GM19438 (cell line): ENCODE measurements around the gene ZNF76.
"Not testable (repeated sequence)": the region's sequence is repeated elsewhere in the genome, so short reads cannot be mapped to it uniquely, and the experiment has no call there.

Source experiments
- ATAC-seq: cut with Tn5 transposase; IDR thresholded peaks from one replicate; pipeline ENCODE4 v1.9.1; 2021; ENCODE audit warnings: low read depth; ENCODE audit not compliant: unreplicated experiment

Gene ZNF76

DNA sequence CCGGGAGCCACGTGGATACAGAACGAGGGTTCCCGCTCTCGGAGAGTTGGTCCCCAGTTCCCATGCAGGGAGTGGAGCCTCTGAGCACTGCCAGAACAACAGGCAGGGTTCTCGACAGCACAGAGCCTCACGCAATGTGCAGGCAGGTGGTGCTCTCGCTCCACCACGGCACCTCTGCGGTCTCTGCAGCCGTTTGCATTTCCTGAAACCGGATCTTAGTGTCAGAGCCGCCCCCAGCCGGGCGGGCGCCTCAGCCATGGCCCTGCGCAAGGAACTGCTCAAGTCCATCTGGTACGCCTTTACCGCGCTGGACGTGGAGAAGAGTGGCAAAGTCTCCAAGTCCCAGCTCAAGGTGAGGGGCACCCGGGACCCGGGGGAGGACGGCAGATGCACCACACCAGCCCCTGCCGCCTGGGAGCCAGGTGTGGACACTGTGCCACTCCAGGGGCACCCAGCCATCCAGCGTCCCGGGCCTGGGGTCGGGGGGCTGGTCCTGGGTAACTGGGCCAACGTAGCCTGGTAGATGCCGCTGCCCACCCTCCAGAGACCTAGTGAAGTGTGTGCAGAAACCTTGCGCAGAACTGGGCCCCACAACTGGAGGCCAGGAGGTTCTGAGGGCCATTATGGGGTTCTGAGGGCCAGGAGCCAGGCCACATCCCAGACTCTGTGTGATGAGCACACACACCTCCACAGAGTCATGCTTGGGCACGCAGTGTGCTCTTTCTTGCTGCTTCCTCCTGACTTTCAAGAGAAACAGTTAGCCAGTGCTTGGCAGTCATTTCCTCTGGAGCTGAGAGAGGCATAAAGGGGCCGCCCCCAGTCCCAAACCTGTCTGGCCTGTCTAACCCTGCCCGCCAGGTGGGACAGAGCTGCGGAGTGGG lies 38.3 kb downstream of the ZNF76 start, which contains the start of gene DEF6:
Gene DEF6, plus strand, starts transcription at position 218 of the 881 bp plus-strand sequence. Its CDS starts 39 bp downstream, at position 257.
- peak; percentile 79 for ATAC-seq

DNA sequence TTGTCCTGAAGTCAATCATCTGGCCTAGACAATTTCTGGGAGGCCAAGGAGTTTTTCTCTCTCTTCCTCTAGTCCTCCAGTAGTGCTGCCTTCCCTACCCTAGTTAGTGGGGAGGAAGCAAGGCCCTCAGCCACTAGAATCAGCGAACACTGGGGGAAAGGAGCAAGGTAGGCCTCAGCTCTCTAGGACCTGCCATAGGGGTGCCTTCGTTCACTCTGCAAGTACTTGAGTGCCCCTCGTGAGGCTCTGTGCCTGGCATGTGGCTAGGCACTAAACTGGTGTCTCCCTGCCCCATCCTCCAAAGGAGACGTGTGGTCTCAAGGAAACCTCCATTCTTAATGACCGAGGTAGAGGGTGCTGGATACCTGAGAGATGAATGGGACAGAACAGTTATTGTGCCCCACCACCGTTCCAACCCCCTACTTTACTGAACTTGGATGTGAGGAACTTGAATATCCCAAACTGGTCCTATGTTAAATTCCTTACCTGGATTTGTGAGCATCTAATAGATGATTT lies 39.1 kb downstream of the ZNF76 start:
- ATAC-seq, result no peak

DNA sequence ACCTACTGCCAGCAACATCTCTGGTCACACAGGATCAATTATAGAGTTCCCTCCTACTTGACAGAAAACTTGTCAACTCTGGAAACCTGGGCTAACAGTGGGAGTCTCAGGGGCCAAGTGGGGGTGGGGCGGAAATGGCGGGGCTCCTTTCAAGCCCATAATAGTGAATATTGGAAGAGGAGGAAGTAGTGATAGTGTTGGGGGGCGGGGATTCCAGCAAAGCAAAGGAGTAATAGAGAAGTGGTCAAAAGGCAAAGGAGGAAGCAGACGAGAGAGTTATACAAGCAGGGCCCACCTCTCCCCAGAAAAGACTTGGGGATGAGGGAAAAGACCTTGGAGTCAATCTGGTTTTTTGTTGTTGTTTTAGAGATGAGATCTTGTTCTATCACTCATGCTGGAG lies 40.1 kb downstream of the ZNF76 start:
- ATAC-seq, result no peak

DNA sequence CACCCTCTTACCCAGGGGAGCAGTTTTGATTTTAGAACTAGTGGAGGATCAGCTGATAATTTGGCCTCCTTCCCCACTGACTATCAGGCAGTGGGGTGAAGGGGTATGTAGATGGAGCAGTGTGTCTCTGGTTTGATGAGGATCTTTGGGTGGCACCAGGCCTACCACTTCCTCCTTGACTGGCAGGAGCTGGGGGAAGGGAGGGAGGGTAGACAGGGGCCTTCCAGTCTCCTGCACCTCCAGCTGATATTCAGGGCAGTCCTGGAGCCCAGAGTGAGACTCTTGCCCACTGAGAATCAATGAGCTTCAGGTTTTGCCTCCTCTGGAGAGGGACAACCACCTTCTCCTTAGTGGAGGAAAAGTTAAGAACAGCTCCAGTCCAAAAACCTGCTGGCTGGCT lies 41.3 kb downstream of the ZNF76 start:
- ATAC-seq, result no peak

DNA sequence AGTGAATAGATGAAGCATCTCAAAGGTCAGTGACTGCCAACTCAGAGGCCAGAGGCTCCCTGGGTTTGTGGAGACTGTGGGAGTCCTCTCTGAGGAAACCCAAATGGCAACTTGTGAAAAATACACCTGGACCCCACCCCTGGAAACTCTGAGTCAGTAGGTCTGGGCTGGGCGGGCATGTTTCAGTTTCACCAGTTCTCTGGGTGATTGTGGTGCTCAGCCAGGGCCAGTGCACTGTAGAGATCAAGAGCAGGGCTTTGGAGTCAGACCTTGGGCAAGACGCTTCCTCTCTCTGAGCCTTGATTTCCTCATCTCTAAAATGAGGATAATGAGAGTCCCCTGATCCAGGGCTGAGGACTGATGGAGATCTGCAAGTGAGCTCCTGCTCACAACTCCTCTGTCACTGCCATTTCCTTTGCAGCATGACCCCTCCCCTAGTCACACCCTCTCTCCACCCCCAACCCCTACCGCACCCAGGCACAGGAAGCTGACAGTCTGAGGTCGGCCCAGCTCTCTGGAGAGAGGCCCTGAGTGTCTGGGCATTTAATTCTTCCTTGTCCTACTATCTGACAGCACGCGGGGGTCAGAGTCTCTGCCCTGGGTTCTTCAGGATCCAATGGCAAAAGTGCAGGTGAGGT lies 43.2 kb downstream of the ZNF76 start:
- ATAC-seq, result peak; percentile 69

DNA sequence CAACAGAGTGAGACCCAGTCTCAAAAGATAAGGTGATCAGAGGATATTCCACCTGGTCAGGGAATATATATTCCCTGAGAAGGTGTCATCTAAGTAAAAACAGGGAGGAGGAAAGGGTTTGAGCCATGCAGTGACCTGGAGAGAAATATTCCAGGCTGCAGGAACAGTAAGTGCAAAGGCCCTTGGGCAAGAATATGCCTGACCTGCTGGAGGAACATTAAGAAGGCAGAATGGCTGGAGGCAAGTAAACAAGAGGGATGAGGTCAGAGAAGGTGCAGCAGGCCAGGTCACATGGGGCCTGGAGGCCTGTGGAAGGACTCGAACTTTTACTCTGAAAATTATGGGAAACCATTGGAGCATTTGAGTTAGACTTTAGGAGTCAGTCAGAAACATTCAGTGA lies 44.8 kb downstream of the ZNF76 start:
- no peak for ATAC-seq

DNA sequence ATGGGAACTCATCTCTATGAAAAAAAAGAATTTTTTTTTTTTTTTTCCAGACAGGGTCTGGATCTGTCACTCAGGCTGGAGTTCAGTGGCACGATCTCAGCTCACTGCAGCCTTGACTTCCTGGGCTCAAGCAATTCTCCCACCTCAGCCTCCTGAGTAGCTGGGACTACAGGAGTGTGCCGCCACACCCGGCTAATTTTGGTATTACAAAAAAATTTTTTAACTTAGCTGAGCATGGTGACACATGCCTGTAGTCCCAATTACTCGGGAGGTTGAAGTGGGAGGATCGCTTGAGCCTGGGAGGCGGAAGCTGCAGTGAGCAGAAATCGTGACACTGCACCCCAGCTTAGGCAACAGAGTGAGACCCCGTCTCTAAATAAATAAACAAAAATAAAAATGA lies 45.6 kb downstream of the ZNF76 start:
- ATAC-seq, result no peak

DNA sequence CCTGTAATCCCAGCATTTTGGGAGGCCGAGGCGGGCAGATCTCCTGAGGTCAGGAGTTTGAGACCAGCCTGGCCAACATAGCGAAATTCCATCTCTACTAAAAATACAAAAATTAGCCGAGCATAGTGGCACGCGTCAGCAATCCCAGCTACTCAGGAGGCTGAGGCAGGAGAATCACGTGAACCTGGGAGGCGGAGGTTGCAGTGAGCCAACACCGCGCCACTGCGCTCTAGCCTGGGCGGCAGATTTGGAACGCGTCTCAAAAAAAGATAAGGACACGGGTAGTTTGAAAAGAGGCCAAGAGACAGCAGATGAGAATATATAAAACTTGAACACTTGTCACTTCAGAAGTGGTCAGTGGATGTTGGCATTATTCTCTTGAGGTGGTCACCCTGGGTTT lies 47.6 kb downstream of the ZNF76 start:
- not testable (repeated sequence) for ATAC-seq

DNA sequence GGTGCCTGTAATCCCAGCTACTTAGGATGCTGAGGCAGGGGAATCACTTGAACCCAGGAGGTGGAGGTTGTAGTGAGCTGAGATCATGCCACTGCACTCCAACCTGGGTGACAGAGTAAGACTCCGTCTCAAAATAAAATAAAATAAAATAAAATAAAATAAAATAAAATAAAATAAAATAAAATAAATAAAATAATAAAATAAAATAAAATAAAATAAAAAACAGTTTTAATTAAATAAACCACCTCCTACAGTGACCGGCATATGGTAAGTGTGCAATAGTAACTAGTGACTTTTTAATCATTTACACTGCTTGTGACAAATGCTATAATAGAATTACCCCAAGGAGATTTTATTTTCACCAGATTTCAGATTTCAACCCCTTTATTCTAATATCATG lies 49.0 kb downstream of the ZNF76 start:
- not testable (repeated sequence) for ATAC-seq

DNA sequence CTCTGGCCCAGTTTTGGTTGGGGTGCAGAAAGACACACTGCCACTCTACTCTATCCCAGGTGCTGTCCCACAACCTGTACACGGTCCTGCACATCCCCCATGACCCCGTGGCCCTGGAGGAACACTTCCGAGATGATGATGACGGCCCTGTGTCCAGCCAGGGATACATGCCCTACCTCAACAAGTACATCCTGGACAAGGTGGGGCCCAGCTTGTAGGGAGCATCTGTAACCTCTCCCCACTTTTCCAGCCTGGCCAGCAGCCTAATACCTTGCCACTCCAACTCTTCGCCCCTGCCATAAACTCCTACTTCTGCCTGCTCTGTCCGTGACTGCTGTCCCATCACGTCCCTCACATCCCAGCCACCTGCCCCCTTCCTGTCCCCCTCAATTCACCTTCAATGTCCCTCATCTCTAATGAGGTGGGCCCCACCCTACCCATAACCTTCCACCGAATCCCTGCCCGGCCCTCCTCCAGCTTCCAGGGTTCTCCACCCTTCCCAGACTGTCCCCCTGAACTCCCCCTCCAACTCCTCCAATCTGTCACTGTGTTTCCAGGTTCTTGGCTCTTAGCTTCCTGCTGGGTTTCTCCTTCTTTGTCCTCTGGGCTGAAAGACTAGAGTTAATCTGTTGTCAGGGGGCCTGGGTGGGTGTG lies 50.2 kb downstream of the ZNF76 start:
- ATAC-seq, result no peak

DNA sequence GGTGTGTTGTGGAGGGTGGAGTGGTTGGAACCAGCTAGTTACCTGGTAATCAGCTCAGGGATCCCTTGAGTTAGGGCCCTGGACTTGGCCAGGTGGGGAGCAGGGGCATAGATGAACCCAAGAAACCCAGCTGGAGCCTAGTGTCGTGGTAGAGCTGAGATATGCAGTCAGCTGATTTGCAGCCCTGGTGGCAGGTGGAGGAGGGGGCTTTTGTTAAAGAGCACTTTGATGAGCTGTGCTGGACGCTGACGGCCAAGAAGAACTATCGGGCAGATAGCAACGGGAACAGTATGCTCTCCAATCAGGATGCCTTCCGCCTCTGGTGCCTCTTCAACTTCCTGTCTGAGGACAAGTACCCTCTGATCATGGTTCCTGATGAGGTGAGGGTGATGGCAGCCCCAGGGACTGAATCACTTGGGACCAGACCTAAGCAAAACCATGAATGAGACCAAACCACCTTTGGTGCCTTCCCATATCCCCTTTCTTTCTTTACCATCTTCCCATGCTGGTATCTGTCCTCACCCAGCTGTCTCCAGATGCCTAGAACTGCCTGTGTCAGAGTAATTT lies 50.8 kb downstream of the ZNF76 start:
- no peak for ATAC-seq

DNA sequence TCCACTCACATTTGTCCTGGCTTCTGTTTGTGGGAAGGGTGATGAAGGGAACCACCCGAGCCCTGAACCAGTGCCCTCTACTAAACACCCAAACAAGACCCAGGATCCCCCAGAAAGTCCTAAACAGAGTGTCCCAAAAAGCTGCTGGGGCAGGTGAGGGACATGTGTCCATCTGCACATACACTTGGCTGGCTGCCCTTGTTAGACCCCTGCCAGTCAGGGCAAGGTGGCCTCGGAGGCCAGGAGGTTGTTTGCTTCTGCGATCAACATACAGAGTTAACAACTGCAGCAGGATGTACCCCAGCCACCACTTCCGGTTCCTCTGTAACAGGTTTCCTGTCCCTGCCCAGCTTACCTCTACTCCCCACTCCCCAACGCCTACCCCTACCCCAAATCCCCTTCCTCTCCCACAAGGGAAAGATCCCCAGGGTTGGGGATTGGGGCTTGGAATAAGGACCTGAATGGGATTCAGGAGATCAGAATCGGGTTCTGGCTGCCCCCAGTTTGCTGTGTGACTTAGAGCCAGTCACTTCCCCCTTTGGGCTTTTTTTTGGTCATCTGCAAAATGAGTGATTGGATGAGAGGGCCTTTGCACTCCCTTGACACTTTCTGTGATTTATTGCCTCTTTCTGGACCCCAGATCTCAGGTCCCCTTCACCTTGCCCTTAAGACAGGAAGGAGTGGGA lies 52.0 kb downstream of the ZNF76 start:
- ATAC-seq, result no peak

DNA sequence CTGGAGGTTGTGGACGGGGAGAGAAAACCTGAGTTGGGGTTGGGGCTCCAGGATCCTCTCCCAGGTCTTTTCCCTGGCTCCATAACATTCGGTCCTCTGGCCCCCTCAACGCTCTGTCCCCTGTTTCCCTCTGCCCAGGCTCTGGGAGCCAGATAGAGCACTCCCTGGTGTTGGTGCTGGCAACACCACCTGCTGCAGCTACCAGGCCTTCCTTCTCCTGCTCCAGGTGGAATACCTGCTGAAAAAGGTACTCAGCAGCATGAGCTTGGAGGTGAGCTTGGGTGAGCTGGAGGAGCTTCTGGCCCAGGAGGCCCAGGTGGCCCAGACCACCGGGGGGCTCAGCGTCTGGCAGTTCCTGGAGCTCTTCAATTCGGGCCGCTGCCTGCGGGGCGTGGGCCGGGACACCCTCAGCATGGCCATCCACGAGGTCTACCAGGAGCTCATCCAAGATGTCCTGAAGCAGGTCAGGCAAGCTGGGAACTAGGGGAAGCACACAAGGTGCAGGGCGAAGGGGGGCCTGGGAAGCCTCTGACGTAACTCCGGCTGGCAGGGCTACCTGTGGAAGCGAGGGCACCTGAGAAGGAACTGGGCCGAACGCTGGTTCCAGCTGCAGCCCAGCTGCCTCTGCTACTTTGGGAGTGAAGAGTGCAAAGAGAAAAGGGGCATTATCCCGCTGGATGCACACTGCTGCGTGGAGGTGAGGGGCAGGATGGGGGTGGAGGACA lies 52.7 kb downstream of the ZNF76 start:
- ATAC-seq, result no peak

DNA sequence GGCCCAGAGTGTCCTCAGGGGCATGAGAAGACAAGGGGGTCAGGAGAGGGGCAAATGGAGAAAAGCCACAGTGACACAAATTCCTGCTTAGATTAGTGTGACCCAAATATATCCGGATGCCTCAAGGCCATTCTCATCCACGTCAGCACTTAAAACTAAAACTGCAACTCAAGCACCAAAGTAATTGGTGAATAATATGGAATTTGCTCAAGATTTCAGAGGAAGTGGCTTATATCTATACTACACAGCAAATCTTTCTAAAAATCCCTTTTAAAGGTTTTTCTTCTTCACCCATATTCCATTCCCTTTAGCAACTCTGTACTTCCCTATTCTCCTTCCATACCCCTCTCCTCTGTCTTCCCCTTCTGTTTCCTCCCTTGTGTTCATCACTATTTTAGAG lies 53.3 kb downstream of the ZNF76 start:
- no peak for ATAC-seq

DNA sequence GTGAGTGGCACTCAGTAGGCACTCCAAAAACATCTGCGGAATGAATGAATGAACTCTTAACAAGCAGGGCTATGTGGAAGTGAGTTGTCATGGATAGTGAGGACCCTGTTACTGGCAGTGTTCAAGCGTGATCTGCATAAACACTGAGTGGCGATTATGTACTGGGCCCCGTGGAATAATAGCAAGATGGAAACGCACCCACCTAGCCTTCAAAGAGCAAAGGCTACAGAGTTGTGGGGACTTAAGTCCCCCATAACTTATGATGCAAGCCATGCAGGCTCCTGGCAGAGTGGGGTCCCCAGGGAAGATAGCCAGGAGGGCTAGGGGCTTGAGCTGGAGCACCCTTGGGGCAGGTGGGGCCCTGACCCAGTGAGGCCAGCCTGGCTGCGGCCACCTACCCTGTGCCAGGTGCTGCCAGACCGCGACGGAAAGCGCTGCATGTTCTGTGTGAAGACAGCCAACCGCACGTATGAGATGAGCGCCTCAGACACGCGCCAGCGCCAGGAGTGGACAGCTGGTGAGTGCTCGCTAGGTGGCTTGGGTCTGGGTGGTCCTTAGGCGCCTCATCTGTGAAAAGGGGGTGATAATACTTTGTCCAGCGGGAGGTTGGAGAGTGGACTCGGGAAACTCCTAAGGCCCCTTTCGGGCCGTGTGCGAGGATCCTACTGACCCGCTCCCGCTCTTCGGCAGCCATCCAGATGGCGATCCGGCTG lies 58.1 kb downstream of the ZNF76 start:
- no peak for ATAC-seq

DNA sequence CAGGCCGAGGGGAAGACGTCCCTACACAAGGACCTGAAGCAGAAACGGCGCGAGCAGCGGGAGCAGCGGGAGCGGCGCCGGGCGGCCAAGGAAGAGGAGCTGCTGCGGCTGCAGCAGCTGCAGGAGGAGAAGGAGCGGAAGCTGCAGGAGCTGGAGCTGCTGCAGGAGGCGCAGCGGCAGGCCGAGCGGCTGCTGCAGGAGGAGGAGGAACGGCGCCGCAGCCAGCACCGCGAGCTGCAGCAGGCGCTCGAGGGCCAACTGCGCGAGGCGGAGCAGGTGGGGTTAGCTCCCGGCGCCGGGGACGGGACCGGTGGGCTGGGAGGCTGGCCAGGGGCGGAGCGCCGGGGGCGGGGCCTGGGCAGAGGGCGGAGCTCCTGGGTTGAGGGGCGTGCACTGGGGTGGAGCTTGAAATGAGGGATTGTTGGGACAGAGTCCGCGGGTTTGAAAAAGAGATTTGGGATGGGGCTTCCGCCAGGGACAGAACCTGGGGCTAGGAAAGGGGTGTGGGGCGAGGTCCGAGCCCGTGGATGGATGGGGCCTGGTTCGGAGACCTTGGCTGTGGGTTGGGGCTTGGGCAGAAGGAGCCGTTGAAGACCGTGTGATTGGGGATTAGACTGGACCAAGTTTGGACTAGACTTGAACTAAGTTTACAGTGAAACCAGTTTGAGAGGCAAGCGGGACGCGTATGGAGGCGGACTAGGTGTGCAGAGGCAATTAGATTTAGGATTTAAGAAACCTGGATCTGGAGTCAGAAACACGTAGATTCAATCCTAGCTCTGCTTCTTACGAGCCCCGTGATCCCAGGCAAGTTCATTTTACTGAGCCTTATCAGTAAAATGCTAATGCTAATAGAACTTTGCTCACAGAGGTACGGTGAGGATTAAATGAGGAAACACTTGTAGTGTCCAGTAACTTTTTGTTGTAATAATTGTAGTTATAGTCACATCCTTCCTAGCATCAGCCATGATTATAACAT lies 58.9 kb downstream of the ZNF76 start:
- no peak for ATAC-seq

DNA sequence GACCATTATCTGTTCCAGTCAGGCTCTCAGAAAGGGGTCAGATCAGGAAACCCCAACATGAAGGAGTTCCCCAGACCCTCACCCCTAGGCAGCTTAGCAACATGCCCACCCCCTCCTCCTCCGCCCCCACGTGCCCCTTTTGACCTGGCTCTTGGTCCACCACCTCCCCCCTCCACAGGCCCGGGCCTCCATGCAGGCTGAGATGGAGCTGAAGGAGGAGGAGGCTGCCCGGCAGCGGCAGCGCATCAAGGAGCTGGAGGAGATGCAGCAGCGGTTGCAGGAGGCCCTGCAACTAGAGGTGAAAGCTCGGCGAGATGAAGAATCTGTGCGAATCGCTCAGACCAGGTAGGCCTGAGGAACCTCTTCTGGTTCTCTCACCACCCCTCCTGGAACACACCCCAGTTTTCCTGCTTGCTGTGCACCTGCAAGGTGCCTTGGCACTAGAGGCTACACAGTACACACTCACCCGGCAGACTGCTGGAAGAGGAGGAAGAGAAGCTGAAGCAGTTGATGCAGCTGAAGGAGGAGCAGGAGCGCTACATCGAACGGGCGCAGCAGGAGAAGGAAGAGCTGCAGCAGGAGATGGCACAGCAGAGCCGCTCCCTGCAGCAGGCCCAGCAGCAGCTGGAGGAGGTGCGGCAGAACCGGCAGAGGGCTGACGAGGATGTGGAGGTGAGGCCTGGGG lies 60.0 kb downstream of the ZNF76 start:
- no peak for ATAC-seq
